ENCODE results near the gene AXDND1.

GRCh38 chr1:179545321-179545720 lies 179.6 kb downstream of the AXDND1 start:
- TF ChIP-seq CTCF (conservative IDR thresholded peaks at IDR 0.05) (no peak), EZH2 (IDR thresholded peaks at IDR 0.05; ENCODE audit: low read depth) (no peak)

Measured in PC-9 (cell line).